Measurements from ENCODE around the gene TNFRSF18. TPM values are rescaled to one million over a fixed set of nuclear protein-coding genes. Genes with fewer than 3 reads are reported as not detected.

Gene TNFRSF18
- total RNA-seq, 1 donor from 2014 or later: 16.3 TPM

GRCh38 chr1:1240348-1240732, 33.9 kb upstream of the TNFRSF18 start:
- no peak for ATAC-seq

- ATAC-seq: peak; percentile 11
Observed at GRCh38 chr1:1239614-1240347, 33.4 kb upstream of the TNFRSF18 start.

- no peak for ATAC-seq
Observed at GRCh38 chr1:1239227-1239613, 32.8 kb upstream of the TNFRSF18 start.

DNA sequence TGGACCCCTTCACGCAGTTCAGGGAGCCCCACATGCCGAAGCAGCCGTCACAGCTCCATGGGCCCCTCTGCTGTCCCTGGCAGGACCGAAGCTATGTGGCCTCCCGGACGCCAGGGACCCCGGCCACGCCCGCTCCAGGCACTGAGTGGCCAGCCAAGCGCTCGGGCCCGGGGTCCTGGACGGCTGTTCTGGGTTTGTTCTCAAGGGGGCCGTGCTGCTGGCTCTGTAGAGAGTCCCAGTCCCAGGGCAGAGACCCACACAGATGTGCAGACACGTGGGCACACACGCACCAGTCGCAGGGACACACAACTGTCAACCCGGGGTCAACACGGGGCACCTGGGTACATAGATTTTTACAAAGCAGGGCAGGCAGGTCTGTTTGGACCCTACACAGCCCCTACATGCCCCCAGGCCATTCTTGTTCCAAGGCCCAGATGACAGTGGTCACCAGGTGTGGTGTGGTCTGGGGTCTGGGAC, 32.3 kb upstream of the TNFRSF18 start:
- no peak for ATAC-seq

DNA sequence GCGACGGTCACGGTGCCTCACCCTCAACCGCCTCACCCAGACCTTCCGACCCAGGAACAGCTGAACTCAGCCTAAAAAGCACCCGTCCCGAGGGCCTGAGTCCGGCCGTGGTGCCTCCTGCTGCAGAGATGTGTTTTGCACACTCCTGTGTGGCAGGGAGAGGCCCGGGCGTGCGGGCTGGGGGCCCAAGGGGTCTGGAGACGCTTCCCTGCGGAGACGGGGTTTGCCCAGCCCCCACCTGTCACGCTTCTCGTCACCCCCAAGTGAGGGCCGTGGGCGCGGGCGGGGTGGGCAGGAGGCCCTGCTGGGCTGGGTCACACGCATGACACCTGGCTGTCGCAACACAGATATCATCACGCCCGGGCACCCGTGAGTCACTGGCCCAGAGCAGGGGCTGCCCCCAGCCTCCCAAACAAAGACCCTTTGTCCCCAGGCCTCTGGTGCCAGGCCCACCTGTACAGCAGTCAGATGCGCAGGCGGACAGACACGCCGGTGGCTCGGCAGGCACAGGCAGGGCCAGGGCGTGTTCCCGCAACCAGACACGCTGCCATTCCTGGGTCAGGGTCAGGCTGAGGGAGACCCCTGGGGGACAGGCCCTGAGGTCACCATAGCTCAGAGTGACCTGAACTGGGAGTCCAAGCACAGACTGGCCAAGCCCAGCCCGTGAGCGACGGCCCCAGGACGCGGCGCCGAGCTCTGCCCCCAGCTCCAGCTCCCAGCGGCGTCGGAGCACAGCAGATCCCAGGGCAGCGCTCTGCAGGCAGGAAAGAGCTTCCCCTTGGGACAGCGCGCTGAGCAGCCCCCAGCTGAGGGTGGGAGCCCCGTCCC, 31.7 kb upstream of the TNFRSF18 start:
- ATAC-seq: peak; percentile 43

DNA sequence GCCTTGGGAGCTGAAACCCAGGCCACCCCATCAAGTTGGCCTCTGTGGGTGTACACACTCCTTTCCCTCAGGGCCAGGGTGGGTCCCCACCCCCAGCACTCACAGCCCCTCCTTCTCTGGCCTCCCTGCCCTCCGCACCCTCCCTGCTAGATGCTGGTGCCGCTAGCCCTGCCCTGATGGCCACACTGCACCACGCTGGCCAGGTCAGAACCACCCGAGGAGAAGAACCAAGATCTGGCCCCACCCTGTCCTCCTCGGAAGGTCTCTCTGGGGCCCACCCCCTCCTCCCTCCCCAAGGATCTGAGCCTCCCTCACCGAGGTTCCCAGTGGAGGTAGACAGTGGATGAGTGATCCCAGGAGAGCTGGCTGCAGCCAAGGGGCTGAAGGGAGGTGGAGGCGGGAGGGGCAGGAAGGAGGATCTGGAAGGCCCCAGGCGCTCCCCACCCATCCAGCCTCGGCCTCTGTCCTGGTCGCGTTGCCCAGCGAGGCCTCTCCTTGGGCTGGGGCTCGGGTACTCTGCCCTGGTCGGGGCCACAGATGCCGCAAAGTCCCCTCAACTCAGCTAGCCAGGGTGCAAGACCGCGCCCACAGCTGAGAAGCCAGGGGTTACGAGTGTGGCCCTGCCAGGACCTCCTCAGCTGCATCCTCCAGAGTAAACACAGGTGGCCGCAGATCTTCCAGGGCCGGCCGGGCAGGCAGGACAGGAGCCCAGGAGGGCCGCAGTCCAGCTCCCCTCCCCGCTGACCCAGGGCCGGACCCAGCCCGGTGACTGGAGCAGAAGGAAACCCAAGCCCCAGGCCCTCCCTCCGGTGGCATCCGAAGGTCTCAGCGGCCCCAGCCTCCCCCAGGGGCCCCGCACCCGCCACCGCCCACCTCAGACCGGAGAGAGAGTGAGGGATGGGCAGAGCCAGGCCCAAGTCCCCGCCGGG, 30.8 kb upstream of the TNFRSF18 start:
- ATAC-seq: no peak

DNA sequence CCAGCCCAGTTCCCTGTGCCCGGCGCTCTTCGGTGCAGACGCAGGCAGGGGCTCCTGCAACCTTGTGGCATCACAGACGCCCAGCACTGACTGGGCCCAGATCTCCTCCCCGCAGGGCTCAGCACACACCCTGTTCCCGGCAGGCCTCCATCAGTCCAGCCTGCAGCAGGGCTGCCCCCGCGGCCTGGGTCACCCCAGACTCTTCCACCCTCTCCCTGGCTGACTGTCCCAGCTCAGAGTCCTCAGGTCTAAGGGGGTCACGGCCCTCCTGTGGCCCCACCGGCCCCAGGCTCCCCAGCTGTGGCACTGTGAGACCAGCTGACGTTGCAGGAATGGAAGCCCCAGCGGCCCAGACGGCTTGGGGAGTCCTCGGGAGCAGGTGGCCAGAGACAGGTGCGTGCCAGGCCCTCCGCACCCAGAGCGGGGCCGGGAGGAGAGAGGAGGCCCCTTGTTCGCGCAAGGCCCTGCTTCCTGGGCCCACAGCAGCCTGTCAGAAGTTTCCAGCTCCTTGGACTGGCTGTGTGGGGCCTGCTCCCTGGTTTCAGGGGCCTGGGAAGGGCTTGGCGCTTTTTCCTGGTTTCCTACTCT, 29.9 kb upstream of the TNFRSF18 start:
- ATAC-seq: no peak

GRCh38 chr1:1235016-1235744, 28.8 kb upstream of the TNFRSF18 start:
- no peak for ATAC-seq

DNA sequence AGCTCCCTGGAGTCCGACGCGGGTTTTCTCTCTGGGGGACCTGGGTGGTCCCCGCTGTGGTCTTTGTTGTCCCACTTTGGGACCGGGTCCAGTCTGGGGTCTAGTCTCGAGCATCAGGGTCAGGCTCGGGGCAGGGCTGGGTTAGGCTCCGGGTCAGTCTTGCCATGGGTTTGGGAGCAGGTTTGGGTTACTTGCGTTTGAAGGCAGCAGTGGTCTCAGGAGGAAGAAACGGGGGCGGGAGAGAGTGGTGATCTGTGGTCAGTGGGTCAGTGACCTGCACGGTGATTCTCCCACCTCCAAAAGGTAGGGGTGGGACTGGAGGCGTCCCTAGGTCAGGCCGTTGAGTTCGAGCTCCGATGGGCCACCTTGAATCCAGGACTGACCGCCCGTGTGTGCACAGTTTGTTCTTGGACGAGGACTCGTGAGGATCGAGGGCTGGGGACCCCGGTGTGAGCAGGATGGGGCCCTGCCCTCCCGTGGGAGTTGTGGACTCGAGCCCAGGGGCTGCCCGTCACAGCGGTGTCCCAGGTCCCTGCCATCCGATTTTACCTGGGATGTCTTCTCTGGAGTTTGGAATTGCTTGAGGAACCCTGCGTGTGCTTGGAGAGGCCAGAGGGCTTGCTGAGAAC, 27.9 kb upstream of the TNFRSF18 start:
- no peak for ATAC-seq

GRCh38 chr1:1233567-1233892, 27.1 kb upstream of the TNFRSF18 start:
- ATAC-seq: no peak

DNA sequence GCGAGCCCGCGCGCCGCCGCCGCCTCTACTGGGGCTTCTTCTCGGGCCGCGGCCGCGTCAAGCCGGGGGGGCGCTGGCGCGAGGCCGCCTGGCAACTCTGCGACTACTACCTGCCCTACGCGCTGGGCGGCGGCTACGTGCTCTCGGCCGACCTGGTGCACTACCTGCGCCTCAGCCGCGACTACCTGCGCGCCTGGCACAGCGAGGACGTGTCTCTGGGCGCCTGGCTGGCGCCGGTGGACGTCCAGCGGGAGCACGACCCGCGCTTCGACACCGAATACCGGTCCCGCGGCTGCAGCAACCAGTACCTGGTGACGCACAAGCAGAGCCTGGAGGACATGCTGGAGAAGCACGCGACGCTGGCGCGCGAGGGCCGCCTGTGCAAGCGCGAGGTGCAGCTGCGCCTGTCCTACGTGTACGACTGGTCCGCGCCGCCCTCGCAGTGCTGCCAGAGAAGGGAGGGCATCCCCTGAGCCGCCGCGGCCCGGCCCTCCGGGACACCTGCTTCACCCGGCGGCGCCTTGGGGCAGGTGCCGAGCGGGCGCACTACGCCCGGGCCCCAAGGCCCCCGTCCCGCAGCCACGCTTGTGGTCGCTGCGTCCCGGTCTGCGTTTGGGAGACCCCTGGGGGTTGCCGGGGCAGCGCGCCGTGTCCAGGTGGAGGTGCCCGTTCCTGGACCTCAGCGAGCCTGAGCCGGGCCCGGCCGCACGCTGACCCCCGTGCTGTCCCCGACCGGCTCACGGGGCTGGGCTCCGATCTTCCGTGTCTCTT, 26.6 kb upstream of the TNFRSF18 start:
- ATAC-seq: no peak

DNA sequence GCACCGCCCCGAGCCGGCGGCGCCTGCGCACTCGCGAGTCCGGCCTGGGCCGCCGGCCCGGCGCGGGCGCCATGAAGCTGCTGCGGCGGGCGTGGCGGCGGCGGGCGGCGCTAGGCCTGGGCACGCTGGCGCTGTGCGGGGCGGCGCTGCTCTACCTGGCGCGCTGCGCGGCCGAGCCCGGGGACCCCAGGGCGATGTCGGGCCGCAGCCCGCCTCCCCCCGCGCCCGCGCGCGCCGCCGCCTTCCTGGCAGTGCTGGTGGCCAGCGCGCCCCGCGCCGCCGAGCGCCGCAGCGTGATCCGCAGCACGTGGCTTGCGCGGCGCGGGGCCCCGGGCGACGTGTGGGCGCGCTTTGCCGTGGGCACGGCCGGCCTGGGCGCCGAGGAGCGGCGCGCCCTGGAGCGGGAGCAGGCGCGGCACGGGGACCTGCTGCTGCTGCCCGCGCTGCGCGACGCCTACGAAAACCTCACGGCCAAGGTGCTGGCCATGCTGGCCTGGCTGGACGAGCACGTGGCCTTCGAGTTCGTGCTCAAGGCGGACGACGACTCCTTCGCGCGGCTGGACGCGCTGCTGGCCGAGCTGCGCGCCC, 25.9 kb upstream of the TNFRSF18 start, which contains the start of gene B3GALT6:
Gene B3GALT6, plus strand, starts transcription at position 30 of the 588 bp plus-strand sequence. Its CDS starts 42 bp downstream, at position 72.
- no peak for ATAC-seq

DNA sequence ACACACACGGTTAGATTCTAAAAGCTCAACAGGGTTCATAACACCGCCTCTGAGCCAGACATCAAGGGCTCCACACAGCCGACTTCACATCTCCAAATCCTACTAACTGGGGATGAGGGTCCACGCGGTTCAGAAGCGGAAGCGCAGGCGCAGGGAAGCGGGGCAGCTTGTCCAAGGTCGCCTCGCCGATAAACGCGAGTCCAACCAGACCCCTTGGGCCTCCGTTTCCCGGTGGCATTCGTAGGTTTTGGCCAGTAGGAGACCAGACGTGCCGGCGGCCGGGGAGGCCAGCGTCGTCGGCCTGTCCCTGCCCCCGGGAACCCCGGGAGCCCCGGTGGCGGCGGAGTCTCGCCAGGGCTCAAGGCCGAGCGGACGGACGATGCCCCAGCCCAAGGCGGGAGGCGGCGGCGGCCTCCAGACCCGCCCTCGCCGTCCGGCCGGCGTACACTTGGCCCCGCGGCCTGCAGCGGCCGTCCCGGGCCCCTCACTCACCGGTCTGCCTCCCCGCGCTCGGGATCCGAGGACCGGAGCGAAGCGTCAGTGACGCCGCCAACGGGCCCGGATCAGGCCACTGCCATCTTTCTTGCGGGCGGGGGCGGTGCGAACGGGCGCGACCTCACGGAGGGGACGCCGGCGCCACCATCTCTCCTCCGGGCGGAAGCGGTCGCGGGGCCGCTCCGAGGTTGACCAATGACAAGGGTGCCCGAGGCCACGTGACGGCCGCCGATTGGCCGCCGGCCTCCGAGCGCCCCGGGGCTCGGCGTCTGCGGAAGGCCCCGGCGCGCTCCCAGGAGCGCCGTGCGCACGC, 25.2 kb upstream of the TNFRSF18 start, which contains the start of gene SDF4:
Gene SDF4, minus strand, starts transcription at position 602 of the 808 bp plus-strand sequence. CDS start 3,229 bp downstream, outside the sequence.
- ATAC-seq: peak; percentile 91

GRCh38 chr1:1230656-1231399, 24.4 kb upstream of the TNFRSF18 start:
- ATAC-seq: peak; percentile 24

DNA sequence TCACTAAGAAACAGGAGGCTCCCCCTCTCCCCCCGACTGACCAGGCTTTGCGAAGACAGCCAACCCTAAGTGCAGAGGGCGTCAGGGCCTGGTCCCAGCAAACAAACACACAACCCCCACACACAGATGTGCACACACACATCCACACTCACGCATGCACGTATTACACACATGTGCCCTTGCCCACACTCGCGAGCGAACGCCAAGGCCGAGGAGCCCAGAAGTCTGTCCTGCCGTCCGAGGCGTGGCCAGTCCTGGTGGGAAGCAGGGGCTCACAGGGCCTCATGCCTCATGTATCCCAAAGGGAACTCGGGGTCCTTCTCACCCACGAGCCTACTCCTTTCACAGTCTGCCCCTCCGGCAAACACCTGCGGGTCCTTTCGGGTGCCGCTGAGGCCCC, 23.4 kb upstream of the TNFRSF18 start:
- no peak for ATAC-seq

- ATAC-seq: no peak
Observed at GRCh38 chr1:1228596-1229321, 22.4 kb upstream of the TNFRSF18 start.

DNA sequence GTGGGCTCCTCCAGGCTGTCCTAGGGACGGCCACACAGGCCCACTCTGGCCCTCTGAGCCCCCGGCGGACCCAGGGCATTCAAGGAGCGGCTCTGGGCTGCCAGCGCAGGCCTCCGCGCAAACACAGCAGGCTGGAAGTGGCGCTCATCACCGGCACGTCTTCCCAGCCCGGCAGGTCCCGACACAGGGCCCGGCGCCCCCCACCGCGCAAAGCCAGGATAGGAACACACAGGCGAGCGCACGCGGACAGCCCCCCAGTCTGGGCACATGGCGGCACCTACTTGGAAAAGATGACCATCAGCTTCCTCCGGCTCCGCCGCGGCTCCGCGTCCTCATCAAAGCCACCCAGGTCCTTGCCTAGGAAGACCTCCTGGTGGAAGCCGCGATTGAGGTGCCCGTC, 21.8 kb upstream of the TNFRSF18 start:
- no peak for ATAC-seq
